T-helper 22 cell (primary cell): ENCODE data around the gene SNCAIP.

Experiments used
- DNase-seq: peaks from one replicate; pipeline ENCODE4 v3.0.0-alpha.2; 2020; ENCODE audit warnings: low read depth

Gene SNCAIP

DNA sequence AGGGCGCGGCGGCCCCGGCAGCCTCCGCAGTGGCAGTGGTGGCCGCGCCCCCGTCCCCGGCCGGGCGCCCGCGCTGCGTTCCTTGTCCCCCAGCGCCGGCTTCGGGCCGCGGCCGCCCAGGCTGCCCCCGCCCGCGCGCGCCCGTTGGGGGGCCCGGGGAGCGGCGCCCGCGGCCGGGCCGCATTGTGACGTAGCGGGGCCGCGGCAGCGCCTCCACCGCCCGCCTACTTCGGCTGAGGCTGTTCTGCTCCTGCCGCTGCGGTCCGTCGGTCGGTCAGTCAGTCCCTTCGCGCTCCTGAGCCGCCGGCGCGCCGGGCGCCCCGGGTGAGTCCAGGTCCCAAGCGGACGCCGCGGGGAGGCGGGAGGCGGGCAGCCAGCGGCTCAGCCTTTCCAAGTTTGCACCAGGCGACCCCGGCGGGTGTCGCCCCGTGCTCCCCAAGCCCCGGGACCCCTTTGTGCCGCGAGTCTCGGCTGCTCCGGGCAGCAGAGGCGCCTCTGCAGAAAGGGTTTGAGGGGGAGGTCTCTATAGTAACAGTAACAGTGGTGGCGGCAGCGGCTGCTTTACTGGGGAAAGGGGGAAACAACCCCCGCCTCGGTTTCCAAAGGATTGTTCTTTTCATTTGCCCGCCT lies at the start of gene SNCAIP:
Gene SNCAIP (plus strand): TSS at position 277 of the 630 bp plus-strand sequence. CDS start 78,898 bp downstream, outside the sequence.
- DNase-seq, result no peak

DNA sequence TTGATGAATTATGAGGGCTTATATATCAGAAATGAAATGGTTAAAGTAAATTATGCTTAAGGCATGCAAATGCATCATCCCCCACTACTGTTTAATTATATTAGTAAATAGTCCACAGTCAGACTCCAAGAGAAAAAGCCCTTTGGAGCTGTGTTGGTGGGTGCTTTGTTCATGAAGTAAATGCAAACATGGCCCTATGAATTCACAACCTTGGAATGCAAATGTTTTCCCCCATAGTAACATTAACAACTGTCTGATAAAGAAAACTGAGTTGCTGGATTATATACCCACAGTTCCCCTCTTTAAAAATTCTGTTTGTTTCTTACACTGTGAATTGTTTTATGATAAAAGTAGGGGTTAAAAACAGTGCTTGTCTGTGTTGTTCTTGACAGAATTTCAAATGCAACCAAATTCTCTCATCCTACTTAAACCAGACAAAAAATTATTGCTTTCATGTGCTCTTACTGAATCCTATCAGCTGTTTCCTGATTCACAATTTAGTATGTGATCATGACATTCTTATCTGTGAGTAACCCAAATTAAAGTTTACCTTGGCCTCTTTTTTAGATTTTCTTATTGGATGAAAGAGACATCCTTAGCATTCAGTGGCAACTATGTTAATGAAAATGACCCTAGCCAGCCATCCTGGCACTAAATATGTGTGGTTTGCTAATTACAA lies 48.5 kb upstream of the SNCAIP start:
- no peak for DNase-seq

DNA sequence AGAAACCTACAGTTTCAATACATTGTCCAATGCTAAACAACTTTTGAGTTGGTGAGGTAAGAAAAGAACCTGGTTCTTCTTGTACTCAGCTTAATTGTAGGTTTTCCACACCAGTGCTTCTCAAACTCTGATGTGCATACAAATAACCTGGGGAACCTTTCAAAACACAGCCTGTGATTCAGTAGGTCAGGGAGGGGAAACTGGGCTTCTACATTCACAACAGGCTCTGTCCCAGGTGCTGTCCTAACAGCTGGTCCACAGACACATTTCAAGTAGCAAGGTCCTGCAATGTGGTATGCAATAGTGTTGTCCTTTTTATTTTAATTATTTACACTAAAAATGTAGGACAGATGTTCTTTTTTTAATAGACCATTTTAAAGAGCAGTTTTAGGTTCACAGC lies 47.4 kb upstream of the SNCAIP start:
- no peak for DNase-seq

DNA sequence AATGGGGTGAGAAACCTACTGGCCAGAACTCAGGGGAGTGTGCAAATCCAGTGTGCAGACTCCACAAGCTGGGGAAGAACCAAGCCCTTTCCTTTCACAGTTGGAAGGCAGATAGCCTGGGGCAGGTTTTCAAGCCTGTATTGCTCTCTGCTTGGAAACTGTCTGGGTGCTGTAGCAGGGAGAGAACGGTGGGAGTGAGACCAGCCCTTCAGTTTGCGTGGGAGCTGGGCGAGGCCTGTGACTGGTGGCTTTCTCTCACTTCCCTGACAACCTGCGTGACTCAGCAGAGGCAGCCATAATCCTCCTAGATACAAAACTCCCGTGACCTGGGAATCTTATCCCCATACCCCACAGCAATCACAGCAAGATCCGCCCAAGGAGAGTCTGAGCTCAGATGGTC lies 44.9 kb upstream of the SNCAIP start:
- no peak for DNase-seq

DNA sequence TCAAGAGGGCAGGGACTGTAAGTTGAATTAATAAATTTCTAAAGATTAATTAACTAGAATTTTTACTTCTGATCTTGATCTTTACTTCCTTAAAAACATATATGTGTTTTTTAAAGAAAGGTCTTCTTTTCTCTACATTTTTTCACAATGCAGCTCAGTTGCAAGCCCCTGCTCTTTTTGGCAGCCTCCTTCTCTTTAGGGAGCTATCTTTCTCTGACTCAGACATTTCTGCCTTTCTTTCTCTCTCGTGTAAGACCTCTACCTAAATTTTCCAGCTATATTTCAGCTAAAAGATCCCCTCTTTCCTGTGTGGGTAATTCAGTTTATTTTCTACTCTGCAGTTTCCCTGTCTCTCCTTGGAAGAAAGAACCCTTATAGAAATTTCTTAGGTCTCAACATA lies 38.3 kb upstream of the SNCAIP start:
- no peak for DNase-seq

DNA sequence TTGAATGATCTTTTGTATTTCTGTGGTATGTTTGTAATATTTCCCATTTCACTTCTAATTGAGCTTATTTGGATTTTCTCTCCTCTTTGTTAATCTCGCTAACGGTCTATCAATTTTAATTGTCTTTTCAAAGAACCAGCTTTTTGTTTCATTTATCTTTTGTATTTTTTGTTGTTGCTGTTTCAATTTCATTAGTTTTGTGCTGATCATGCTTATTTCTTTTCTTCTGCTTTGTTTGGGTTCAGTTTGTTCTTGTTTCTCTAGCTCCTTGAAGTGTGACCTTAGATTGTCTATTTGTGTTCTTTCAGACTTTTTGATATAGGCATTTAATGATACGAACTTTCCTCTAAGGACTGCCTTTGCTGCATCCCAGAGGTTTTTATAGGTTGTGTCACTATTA lies 28.4 kb upstream of the SNCAIP start:
- DNase-seq, result no peak

DNA sequence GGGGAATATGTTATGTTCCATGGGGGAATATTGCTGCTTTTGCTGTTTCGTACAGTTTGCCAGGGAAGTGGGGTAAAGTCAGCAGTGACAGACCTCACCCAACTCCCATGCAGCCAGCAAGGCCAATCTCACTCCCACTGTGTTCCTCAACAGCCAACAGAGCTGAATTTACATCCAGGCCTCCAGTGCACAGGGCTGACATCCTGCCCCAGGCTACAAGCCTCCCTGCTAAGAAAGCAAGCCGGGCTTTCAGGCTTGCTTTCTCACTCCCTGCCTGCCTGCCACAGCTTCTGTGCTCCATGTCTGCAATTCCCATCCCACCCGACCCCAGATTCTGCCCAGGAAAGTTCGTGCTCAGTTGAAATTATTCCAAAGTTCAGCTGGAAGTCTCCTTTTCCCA lies 25.5 kb upstream of the SNCAIP start:
- no peak for DNase-seq

DNA sequence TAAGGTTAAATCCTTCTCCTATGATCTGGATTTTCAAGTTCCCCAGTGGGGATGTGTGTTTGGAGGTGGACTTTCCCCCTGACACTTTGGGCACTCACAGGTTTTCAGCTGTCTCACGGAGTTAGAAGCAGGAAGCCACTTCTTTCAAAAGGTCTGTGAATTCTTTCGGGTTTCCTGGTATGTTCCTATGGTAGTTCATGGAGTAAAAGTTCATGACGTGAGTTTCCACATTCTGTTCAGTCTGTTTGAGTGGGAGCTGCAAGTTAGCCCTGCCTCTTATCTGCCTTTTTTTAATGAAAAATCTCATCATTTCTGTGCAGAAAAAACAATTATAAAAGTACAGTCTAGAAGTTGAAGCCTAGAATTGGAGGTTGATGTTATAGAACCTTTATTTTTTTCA lies 24.9 kb upstream of the SNCAIP start:
- DNase-seq, result no peak

DNA sequence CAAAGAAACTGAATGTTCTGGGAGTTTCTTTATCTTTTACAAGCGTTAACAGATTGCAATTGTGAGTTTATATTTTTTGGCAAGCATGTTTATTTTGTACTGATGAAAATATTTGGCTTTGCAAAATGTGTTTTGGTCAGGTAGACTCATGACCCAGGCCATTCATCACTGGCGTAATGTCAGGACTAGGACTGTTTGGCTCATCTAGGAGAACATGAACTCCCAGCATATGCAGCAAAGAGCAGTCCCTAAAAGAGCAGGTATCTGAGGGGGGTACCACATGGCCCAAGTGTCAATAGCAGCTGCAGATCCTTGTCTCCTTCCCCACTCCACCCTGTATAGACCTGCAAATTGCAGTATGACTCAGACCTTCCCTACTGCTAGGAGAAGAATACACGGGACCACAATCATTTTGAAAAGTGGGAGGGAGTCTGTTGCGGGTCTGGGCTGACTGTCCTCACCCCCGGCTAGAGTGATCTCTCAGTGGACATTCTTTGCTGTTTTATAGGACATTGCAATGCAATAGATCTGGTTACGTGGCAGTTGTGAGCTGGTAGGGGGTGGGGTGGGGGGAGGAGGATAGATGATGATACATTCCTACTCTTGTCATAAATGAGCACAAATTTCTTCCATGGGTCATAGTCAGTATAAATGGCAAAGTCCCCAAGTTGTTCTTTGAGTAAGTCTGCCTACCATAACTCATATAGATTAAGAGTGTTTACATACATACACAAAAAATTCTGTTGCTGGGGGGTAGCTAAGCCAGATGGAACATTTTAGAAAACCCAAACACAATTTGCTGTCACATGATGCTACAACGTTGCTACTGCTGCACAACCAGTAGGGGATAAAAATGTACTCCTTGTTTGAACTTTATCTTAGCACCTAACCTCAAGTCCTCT lies 20.8 kb upstream of the SNCAIP start:
- no peak for DNase-seq

DNA sequence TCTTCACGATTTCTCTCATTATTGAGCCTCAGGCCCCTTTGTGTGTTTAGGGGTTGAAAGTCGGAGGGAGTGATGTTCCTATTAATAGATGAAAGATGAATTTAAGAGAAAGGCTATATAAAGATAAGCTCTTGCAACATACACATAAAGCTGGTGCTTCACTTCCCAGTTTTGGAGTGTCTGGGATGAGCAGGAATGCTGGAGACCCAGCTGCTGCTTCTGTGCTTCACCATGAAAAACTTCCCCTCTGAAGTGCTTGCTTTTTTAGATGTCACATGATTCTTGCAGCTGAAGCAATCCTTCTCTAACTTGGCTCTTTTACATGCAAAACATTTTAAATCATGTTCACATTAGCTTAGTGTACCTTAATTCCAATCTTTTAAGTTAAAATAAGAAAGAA lies 19.7 kb upstream of the SNCAIP start:
- no peak for DNase-seq

DNA sequence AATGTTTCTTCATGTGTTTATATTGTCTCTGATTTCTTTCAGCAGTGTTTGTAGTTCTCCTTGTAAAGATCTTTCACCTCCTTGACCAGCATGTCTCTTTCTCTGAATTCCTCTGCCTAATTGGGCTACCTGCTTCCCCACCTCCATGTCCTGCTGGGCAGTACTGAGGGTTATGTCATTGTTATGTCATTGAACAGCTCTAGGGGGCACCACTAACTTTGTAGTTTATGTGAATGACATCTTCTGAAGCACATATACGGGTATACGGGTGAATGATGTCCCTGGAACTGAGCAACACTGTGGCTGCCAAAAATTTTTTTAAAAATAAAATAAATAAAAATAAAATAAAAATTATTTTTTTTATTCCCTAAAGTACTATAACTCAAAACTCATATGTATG lies 16.9 kb upstream of the SNCAIP start:
- DNase-seq, result no peak

DNA sequence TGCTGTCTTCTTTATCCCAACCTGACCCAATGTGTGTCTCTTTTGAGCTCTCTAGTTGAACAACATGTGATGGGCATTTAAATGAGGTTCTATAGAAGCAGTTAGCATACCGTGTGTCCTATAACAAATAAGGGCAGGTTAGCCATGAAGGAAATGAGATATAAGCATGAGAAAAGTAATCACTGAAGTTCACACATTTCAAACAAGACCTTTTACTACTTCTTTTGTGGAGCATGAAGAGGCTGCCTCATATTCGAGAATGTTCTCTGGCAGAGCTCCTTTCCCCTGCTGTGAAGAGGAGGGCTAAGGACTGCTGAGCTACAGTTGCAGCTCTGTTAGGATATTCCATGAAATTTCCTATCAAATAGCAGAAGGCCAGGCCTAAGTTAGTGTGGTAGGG lies 15.2 kb upstream of the SNCAIP start:
- no peak for DNase-seq

DNA sequence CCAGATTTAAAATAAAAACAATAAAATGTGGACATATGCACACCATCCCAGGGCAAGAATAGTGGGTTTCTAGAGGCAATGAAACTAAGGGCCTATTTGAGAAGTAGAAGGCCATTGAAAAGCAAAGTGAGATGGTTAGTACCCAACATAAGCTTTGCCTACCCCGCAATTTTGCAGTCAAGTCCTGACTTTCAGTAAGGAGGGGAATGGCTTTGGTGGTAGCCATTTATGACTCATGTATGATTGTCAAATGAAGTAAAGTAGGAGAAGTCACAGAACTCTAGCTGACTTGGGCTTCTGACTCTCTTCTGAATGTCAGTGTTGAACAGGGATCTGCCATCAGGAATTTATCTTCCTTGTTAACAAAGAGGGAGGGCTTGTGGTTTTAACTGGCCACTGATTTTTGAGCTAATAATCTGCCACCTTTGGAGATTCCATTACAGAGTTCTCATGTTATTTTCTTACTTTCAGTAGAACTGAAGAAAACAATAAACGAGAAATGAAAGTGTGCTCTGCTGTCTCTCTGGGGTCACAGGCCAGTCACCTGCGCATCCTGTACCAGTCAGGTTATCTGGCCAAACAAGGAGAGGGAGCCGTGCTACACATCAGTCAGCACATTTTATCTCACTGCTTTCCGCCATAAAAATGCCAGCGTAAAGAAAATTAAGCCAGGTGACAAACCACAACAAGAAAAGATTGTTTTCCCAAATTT lies 14.3 kb upstream of the SNCAIP start:
- no peak for DNase-seq

DNA sequence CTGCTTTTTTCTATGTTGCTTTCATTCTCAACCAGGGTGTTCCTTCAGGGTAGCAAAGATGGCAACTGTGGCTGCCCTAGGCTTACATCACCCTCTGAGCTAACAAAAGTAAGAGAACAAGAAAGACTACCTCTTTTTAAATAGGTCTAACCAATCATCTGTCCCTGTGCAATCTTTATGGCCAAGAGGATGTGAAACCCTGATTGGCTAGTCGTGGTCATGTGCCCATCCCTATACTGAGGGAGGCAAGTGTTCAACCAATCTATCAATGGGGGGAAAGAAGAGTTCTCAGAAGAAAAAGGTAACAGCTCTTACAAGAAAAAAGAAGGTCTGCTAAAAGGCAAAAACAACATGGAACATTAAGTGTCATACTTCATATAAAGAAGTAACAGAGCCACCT lies 11.7 kb upstream of the SNCAIP start:
- no peak for DNase-seq

DNA sequence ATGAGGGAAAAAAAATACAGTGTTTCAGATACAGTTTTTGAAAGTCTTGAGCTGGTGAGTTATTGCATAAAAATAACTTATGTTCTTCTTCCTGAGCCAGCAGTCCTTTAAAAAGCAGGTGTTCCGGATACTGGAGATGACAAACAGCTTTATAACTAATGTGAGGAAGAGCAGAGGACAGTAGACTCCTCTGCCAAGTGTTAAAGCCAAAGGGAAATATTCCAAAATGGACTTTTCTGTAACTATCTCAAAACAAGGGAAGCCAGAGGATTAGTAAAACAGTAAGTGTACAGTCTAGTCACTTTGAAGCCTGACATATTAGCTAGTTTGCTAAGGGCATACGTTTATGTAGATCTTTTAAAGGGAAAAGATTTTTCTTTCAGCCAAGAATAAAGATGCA lies 11.0 kb upstream of the SNCAIP start:
- no peak for DNase-seq

DNA sequence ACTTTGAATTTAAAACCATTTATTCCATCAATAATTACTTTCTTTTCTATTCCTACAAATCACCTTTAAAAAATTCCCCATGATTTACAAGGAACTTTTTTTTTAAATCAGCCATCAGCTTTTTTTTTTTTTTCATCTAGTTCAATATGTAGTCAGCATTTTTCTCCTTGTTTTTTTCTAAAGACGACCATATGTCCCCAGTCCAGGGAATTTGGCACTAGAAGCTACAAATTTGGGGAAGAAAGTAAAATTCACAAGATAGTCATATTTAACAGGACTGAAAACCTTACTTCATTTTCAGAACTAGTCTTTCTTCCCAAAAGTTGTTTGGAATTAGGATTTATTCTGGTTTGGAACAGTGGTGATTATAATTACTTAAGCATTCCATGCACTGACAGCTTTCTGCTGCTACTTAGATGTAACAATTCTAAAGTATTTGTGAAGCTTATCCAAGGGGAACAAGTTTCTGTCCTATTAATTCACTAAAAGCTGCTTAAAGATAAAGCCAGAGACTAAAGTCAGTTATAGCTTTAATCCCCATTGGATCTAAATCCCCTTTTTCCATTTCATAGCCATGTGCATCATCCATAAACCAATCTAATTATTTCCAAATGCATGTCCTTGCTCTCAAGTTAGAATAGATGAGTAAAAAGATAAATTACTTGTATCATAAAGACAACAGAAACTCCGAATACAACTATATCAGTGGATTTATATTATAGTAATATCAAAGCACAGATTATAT lies 7.4 kb upstream of the SNCAIP start:
- no peak for DNase-seq

DNA sequence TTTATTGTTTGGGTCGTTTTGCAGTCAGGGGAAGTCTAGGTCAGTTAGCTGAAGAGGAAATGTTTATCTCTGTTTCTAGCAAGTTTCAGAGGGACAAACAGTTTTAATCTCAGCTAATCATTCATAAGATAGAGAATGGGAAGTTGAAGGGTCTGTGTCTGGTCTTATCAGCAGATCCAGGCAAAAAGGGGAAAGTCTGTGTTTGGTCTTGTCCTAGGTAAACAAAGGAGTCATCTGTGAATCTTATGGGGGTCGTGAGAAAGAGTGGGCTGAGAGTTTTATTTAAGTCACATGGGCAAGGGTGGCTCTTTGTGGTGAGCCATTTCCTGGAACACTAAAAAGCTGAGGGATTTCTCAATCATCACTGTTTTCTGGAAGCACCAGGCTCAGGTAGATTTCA lies 5.6 kb upstream of the SNCAIP start:
- DNase-seq, result no peak

DNA sequence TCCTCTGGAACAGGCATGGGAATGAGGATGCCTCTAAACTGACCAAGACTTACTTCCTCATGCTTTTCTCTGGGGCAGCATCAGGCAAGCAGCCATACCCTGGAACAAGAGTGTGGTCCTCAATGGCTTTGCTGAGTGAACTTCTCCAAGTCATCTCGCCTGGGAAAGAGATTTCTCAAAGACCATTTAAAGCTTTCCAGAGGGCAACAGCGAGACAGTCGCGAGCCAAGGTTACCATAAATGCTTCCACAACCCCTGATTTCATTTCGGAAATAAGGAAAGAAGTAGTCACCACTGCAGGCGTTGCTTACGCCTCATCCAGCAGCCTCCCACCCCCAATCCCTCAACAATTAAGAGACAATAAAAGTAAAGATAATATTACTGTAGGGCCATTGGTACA lies 1.1 kb upstream of the SNCAIP start:
- DNase-seq, result no peak

DNA sequence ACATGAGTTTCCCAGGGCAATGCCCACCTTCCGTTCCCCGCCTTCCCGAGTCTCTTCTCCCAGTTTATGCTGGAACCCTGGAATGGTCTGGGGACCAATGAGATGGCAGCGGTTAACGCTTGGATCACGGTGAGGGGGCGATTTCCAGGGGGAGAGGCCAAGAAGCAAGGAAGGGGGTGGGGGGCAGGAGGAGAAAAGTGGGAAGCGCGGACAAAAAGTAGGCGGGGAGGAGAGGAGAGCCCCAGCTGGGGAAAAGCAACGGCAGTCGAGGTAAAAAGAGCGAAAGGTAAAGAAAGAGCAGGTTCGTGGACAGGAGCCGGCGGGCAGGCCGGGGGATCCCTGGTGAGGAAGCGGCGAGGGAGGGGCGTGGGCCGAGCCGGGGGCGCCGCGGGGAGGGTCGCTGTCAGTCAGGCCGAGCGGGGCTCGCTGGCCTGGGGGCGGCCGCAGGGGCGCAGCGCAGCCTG lies 508 bp upstream of the SNCAIP start:
- DNase-seq, result no peak

DNA sequence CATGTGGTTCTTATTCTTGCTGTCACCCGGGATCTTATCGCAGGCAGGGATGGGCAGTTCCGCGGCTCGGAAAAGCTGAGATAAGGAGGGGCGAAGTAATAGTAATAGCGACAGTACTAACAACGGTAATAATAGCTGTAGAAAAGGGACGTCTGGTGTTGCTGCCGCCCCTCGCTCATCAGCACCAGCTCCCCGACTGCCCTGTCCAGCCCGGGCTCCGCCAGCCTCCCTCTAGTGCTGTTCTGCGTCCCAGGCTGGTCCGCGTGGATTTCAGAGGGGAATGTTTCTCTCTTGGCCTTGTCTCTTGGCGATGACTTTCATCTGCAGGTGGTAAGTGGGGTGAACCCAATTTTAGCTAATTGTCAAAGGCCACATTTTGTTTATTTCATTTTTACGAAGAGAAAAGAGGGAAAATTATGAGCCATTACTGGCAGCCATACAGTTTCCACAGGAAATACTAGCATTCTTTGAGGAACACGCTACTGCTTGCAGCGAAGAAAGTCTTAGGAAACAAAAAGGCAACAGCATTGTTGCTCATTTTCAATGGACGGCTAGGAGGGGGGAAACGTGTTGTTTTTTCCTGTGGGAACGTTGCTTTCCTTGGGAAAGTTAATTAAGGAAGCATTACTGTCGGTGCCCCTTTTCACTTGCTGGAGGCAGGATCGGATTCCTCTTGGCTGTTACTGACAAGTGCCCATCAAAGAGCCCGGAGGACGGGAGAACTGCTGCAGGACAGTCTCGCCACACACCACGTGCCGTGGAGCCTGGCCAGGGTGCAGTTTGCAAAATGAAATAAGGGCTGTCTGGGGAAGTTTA lies 762 bp downstream of the SNCAIP start:
- no peak for DNase-seq

DNA sequence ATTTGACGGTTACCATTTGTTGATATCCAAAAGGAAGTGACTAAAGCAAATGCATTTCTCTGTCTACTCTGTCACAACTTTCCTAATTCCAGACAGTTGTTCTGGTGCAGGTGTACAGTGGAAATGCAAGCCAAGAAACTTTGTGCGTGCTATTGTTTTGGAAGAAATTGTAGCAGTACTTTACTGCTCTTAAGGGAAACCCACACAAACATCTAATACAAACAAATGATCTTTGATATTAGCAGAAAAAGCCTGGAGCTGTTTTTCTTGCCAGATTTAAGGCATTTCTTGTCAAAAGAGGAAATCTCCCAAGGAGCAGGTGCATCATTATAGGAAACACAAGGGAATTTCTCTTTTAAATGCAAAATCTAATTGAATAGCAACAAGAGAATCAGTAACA lies 2.0 kb downstream of the SNCAIP start:
- no peak for DNase-seq
